Tibial nerve (tissue), 3 donors: ENCODE data around the gene CDH4.

Experiments
- CTCF ChIP-seq, 5 experiments: fragments of 200-600 bp in 3 of 5; fragments of 450-650 bp in 2 of 5; sonication (generic) in 3 of 5; IDR thresholded peaks; one replicate each; pipeline ENCODE4 v1.5.1; 2016 to 2019; ENCODE audit warnings: antibody characterized with exemption in 5 of 5, mild to moderate bottlenecking in 3 of 5, moderate library complexity in 2 of 5
- POLR2A ChIP-seq, 2 donors: fragments of 450-650 bp; IDR thresholded peaks; one replicate each; pipeline ENCODE4 v1.6.1; 2017; ENCODE audit warnings: antibody characterized with exemption in 2 of 2, mild to moderate bottlenecking in 2 of 2, moderate library complexity in 2 of 2

- no peak for TF ChIP-seq POLR2A (IDR thresholded peaks at IDR 0.05)
- TF ChIP-seq CTCF (IDR thresholded peaks at IDR 0.05): no peak
These were observed 281.2 kb downstream of the CDH4 start for GRCh38 chr20:61533231-61533631.
